Measurements from ENCODE around the gene OSBPL6. TPM values are rescaled to one million over a fixed set of nuclear protein-coding genes. Genes with fewer than 3 reads are reported as not detected.

Gene OSBPL6
- total and polyA plus RNA-seq, 4 donors, result 1.3 to 3.3 (median 2.2) TPM

DNA sequence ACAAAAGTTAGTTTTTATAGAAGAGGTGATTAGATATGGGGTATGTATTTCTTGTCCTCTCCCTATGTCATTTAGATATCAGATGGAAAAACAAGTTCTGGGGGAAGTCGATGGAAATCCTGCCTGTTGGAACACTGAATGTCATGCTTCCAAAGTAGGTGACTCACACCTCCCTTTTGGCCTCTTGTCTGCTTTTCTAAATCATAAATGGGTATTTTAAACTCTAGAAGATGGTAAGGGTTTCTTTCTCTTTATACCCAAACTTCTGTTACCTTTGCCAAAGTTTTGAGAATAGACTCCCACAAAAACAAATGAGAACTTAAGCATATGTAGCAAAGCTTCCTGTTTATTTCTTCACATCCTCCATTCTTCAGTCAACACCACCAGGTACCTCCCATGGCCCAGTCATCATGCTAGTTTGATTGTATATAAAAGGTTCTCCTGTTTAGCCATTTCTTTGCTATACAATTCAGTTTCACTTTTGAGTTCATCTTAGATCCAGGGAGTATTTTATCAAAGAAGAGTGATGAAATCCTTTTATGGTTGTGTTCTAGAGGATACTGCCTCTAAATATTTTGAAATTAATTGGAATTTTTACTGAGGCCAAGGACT is 192.8 kb downstream of the OSBPL6 start:
- no peak overlapping the region for H3K27ac ChIP-seq (ENCODE audit: low read depth in 1 of 2, low read length in 2 of 2)

DNA sequence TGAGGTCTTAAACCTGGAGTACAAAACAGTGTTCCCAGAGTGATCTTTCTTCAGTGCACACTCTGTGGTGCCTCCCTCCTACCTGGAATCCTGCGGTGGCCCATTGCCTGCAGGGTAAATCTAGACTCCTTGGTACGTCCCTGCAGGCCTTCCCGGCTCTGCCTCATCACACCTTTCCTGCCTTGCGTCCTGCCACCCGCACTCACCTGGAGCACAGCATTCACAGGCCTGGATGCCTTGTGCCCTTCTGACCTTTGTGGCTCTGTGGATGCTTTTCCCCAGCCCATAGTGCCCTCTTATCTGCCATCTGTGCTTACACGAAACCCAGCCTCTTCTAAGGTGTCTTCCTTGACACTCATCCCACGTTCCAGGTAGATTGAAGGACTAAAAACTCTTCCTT is 194.0 kb downstream of the OSBPL6 start:
- Histone ChIP-seq H3K9ac (ENCODE audit: low read depth in 1 of 2, low read length in 2 of 2) (no peak overlapping the region), H3K9me3 (ENCODE audit: control insufficient read depth in 4 of 4, low read length in 3 of 4) (no peaks in the 10 kb centered on the region), H3K4me3 (ENCODE audit: low read depth in 1 of 3, low read length in 3 of 3) (no peak overlapping the region), H3K27me3 (ENCODE audit: control insufficient read depth in 4 of 4, insufficient read depth in 4 of 4, low read length in 3 of 4) (no peaks in the 10 kb centered on the region), H3K4me1 (ENCODE audit: control insufficient read depth in 4 of 4, insufficient read depth in 4 of 4, low read length in 3 of 4) (no peaks in the 10 kb centered on the region), H3K36me3 (ENCODE audit: control insufficient read depth in 4 of 4, insufficient read depth in 3 of 4, low read depth in 1 of 4, low read length in 3 of 4) (peaks cover 0 to 13% (median 6%) of the 10 kb centered on the region in 4 donors), H3K27ac (ENCODE audit: low read depth in 1 of 2, low read length in 2 of 2) (no peak overlapping the region)
- 93% methylated on average over 7 of the region's 7 CpGs for WGBS
- DNase-seq (ENCODE audit: low spot score), result no peak
- TF ChIP-seq NR2F2 (IDR thresholded peaks at IDR 0.05), result no peak
- no peak for TF ChIP-seq TAF1 (conservative IDR thresholded peaks at IDR 0.05)
- TF ChIP-seq MAX (IDR thresholded peaks at IDR 0.05), result no peak
- TF ChIP-seq FOXA1 (IDR thresholded peaks at IDR 0.05), result no peak
- TF ChIP-seq YY1 (IDR thresholded peaks at IDR 0.05), result no peak
- no peak for TF ChIP-seq HNF4G (IDR thresholded peaks at IDR 0.05)
- TF ChIP-seq CTCF (IDR thresholded peaks at IDR 0.05; ENCODE audit: low read depth, low read length, missing input control), result no peak
- TF ChIP-seq EGR1 (IDR thresholded peaks at IDR 0.05; ENCODE audit: low read depth in 2 of 2), result no peak
- TF ChIP-seq RXRA (IDR thresholded peaks at IDR 0.05), result no peak
- TF ChIP-seq, protein P1, sequence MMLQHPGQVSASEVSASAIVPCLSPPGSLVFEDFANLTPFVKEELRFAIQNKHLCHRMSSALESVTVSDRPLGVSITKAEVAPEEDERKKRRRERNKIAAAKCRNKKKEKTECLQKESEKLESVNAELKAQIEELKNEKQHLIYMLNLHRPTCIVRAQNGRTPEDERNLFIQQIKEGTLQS (IDR thresholded peaks at IDR 0.05), result no peak

More for the DNA sequence above, 192.8 kb downstream of the OSBPL6 start:
- Histone ChIP-seq H3K27me3 (ENCODE audit: control insufficient read depth in 4 of 4, insufficient read depth in 4 of 4, low read length in 3 of 4) (no peaks in the 10 kb centered on the region), H3K4me3 (ENCODE audit: low read depth in 1 of 3, low read length in 3 of 3) (no peak overlapping the region), H3K36me3 (ENCODE audit: control insufficient read depth in 4 of 4, insufficient read depth in 3 of 4, low read depth in 1 of 4, low read length in 3 of 4) (peaks cover 0 to 18% (median 8%) of the 10 kb centered on the region in 4 donors), H3K4me1 (ENCODE audit: control insufficient read depth in 4 of 4, insufficient read depth in 4 of 4, low read length in 3 of 4) (no peaks in the 10 kb centered on the region), H3K9ac (ENCODE audit: low read depth in 1 of 2, low read length in 2 of 2) (no peak overlapping the region), H3K9me3 (ENCODE audit: control insufficient read depth in 4 of 4, low read length in 3 of 4) (no peaks in the 10 kb centered on the region)
- 80% methylated on average over 1 of the region's 1 CpG for WGBS
- TF ChIP-seq CTCF (IDR thresholded peaks at IDR 0.05; ENCODE audit: low read depth, low read length, missing input control) (no peak), HNF4A (conservative IDR thresholded peaks at IDR 0.05) (no peak), JUND (IDR thresholded peaks at IDR 0.05) (no peak), SP1 (IDR thresholded peaks at IDR 0.05) (no peak), TAF1 (conservative IDR thresholded peaks at IDR 0.05) (no peak), GABPA (IDR thresholded peaks at IDR 0.05 in 1 of 2, conservative IDR thresholded peaks at IDR 0.05 in 1 of 2) (no peak), RXRA (IDR thresholded peaks at IDR 0.05) (no peak), HNF4G (IDR thresholded peaks at IDR 0.05) (no peak), MAX (IDR thresholded peaks at IDR 0.05) (no peak), EGR1 (IDR thresholded peaks at IDR 0.05; ENCODE audit: low read depth in 2 of 2) (no peak), FOXA2 (IDR thresholded peaks at IDR 0.05) (no peak)
- TF ChIP-seq, protein P2, sequence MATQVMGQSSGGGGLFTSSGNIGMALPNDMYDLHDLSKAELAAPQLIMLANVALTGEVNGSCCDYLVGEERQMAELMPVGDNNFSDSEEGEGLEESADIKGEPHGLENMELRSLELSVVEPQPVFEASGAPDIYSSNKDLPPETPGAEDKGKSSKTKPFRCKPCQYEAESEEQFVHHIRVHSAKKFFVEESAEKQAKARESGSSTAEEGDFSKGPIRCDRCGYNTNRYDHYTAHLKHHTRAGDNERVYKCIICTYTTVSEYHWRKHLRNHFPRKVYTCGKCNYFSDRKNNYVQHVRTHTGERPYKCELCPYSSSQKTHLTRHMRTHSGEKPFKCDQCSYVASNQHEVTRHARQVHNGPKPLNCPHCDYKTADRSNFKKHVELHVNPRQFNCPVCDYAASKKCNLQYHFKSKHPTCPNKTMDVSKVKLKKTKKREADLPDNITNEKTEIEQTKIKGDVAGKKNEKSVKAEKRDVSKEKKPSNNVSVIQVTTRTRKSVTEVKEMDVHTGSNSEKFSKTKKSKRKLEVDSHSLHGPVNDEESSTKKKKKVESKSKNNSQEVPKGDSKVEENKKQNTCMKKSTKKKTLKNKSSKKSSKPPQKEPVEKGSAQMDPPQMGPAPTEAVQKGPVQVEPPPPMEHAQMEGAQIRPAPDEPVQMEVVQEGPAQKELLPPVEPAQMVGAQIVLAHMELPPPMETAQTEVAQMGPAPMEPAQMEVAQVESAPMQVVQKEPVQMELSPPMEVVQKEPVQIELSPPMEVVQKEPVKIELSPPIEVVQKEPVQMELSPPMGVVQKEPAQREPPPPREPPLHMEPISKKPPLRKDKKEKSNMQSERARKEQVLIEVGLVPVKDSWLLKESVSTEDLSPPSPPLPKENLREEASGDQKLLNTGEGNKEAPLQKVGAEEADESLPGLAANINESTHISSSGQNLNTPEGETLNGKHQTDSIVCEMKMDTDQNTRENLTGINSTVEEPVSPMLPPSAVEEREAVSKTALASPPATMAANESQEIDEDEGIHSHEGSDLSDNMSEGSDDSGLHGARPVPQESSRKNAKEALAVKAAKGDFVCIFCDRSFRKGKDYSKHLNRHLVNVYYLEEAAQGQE (IDR thresholded peaks at IDR 0.05), result no peak
- no peak for DNase-seq (ENCODE audit: low spot score)

Data from liver (tissue), 9 donors.